Stimulated activated memory B cell treated with anti-CD40 and anti-IgM and Interleukin-4, amounts not matched to agents 10 μg/mL and 1 μg/mL and 100 μg/mL, for 72 hours (primary cell): ENCODE results near the gene TUBGCP5.

Experiments
- ATAC-seq: fragments of 150-1000 bp; cut with Tn5 transposase; 2 replicates; pipeline ENCODE4 v1.10.0; 2021
- H3K27ac Mint-ChIP-seq: one replicate; pipeline ENCODE4 v1.8.0; 2022; ENCODE audit warnings: mild to moderate bottlenecking, mixed read lengths
- H3K27me3 Mint-ChIP-seq: one replicate; pipeline ENCODE4 v1.8.0; 2022; ENCODE audit warnings: mixed read lengths
- H3K36me3 Mint-ChIP-seq: one replicate; pipeline ENCODE4 v1.8.0; 2022; ENCODE audit warnings: mixed read lengths
- H3K4me1 Mint-ChIP-seq: one replicate; pipeline ENCODE4 v1.8.0; 2022; ENCODE audit warnings: mixed read lengths
- H3K4me3 Mint-ChIP-seq: one replicate; pipeline ENCODE4 v1.8.0; 2022; ENCODE audit warnings: mild to moderate bottlenecking, moderate library complexity, mixed read lengths
- H3K9me3 Mint-ChIP-seq: one replicate; pipeline ENCODE4 v1.8.0; 2022; ENCODE audit warnings: mixed read lengths

TUBGCP5 gene

DNA sequence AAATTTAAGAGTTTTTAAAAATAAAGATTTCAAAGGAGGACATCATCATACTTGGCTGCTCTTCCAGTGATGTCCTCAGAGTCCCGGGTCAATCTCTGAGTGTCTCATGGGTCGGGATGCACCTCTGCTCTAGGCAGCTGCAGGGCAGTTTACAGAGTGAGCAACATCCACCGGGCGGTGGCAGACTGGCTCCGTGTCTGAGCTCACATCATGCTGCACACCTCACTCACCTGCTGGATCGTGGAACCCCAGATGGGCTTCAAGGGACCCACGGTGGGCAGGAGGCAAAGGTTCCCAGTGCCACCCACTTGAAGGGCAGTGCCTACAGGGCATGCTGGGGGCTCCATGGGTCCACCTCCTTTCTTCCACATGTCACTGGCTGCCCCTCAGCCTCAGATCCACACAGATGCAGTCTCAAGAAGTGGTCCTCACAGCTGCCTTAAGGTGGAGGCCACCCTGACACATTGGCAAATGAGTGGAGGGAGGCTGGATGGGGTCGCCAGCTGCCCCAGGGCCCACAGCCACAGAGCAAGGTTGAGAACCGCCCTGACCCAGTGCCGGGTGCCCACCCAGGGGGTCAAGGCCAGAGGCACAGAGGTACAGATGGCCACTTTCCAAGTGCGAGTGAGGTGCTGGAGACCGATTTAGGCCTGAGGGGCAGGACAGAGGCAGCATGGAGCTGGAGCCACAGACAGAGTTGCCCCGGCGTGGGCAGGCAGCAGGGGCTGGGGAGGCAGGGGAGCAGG is 84.4 kb downstream of the TUBGCP5 start:
- peaks cover 27% of the 10 kb centered on the region for H3K4me1 Mint-ChIP-seq
- peaks cover 4% of the 10 kb centered on the region for H3K36me3 Mint-ChIP-seq
- H3K27ac Mint-ChIP-seq, result no peak overlapping the region
- no peak for ATAC-seq
- no peaks in the 10 kb centered on the region for H3K9me3 Mint-ChIP-seq
- no peak overlapping the region for H3K4me3 Mint-ChIP-seq
- peaks cover 12% of the 10 kb centered on the region for H3K27me3 Mint-ChIP-seq

DNA sequence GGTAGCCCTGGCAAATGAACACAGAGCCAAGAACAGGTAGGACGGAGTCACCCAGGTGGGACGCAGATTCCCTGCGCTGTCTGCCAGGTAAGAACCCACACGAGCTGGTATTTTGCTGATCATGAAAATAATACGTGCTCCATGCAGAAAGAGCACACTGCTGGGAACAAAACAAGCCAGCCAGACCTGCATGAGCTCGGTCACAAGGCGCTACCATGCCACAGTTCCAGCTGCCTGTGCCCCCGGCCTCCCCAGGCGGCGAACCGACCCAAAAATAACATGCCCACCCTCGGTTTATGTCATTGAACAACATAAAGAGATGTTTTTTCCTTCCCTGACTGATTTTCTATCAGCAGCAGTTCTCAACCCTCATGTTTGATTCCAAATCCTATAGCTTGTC is 85.0 kb downstream of the TUBGCP5 start:
- Mint-ChIP-seq H3K9me3 (no peaks in the 10 kb centered on the region), H3K27ac (no peak overlapping the region), H3K4me1 (peaks cover 21% of the 10 kb centered on the region), H3K4me3 (no peak overlapping the region), H3K36me3 (peaks cover 4% of the 10 kb centered on the region), H3K27me3 (peaks cover 6% of the 10 kb centered on the region)
- no peak for ATAC-seq

DNA sequence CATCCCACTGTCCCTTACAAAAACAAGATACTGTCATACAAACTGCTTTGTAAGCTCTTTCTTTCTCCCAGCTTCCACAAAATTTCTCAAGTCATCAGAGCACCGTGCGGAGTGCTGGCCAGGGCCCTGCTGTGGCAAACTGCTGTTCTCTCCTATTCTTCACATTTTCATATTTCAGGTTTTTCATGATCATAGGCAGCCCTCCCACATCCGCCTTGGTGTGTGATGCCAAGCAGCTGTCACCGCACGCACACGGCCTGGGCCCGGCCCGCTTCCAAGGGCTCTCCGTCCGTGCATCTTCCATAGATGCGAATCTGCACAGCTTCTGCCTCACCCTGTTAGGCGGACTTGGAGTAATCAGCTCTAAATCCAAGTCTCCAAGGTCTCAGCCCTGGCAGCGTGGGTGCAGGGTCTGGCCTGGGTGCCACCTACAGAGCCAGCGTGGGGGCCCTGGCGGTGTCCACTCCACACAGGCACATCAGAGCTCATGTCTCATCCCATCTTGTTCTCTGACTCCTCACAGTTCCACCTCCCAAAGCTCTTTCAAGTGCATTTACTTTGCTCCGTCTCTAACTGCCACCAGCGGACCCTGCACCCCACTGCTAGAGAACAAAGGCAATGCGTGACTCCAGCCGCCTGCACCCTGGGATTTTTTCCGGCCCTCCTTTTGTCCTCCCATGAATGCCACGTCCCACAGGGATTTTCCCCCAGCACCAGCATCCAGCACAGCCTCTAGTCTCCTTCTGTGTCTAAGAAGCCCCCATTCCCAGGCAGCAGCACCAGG is 86.4 kb downstream of the TUBGCP5 start:
- ATAC-seq, result no peak
- peaks cover 22% of the 10 kb centered on the region for H3K4me1 Mint-ChIP-seq
- H3K9me3 Mint-ChIP-seq, result no peaks in the 10 kb centered on the region
- no peak overlapping the region for H3K4me3 Mint-ChIP-seq
- H3K36me3 Mint-ChIP-seq, result peaks cover 4% of the 10 kb centered on the region
- no peaks in the 10 kb centered on the region for H3K27me3 Mint-ChIP-seq
- no peak overlapping the region for H3K27ac Mint-ChIP-seq

DNA sequence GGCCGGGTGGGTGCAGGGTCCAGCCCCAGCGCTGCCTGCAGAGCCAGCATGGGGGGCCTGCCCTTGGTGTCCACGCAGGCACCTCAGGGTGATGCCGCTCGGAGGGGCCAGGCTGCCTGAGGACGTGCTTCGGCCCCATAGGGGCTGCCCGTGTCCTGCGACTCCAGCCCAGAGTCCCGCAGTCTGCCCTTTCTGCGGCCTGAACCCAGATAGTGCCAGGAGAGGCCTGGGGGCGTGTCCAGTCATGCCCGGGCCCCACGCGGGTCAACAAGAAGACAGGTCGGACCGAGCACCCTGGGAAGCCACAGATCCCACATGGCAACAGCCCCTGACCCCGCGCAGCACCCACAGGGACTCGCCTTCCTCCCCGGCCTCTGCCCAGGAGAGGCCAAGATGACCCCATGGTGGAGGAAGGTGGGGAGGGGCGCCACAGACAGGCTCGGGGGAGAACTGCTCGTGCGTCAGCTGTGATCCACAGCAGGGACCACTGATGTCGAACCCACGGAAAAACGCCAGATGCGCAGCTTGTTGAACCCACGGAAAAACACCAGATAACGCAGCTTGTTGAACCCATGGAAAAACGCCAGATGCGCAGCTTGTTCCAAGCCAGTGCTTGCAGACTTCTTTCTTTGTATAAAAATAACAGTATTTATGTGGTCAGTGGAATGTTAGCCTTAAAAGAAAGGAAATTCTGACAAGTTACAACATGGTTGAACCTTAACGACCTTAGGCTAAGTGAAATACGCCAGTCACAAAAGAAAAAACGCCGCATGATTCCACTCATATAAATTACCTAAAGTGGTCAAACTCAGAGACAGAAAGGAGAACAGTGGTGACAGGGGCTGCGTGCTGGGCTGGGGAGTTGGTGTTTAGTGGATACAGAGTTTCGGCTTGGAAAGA is 87.7 kb downstream of the TUBGCP5 start:
- Mint-ChIP-seq H3K4me1 (peaks cover 27% of the 10 kb centered on the region), H3K36me3 (peaks cover 8% of the 10 kb centered on the region), H3K4me3 (no peak overlapping the region), H3K9me3 (no peaks in the 10 kb centered on the region), H3K27me3 (no peaks in the 10 kb centered on the region), H3K27ac (no peak overlapping the region)
- no peak for ATAC-seq

DNA sequence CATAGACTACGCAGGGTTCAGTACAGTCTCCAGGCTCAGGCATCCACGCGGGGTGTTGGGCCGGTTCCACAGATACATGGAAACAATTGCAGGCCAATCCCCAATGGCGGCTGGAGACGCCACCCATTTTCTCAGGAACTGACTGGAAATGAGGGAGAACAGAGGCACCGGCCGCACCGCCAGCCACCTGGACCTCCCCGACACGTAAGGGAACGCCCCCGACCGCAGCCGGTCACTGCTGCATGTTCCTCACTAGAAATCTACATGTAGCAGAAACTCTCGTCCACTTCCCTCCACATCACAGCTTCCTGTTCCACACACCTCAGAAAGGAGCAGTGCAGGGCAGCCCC is 88.4 kb downstream of the TUBGCP5 start:
- Mint-ChIP-seq H3K27me3 (no peaks in the 10 kb centered on the region), H3K4me1 (peaks cover 21% of the 10 kb centered on the region), H3K36me3 (peaks cover 14% of the 10 kb centered on the region), H3K27ac (no peak overlapping the region), H3K4me3 (no peak overlapping the region), H3K9me3 (no peaks in the 10 kb centered on the region)
- no peak for ATAC-seq

DNA sequence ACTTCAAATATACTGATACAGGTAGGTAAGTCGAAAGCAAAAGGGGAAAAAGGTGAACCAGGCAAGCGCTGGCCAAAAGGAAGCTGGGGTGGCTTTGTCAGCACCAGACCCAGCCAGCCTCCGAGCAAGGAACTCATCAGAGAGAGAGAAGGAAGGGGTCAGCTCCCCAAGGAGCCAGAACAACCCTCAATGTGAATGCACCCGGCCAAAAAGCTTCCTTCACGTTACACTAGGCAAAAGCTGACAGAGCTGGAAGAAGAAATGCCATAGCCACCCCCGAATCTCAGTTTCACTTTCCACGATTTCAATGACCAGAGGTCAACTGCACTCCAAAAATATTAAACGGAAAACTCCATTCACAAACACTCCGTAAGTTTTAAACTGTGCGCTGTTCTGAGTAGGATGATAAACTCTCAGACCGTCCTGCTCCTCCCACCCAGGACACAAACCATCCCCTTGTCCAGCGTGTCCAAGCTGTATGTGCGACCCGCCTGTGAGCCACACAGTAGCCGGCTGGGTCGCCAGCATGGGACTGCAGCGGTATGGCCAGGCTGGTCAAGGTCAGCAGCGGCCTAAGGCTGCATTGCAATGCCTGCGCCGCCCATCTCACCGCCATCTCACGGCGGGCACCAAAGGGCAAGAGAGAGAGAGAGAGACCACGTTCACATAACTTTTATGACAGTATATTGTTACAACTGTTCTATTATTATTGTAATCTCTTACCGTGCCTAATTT is 88.9 kb downstream of the TUBGCP5 start:
- no peak overlapping the region for H3K4me3 Mint-ChIP-seq

More for the DNA sequence above, 88.9 kb downstream of the TUBGCP5 start:
- H3K27ac Mint-ChIP-seq, result no peak overlapping the region
- no peaks in the 10 kb centered on the region for H3K9me3 Mint-ChIP-seq
- ATAC-seq, result no peak
- peaks cover 17% of the 10 kb centered on the region for H3K36me3 Mint-ChIP-seq
- no peaks in the 10 kb centered on the region for H3K27me3 Mint-ChIP-seq
- H3K4me1 Mint-ChIP-seq, result peaks cover 18% of the 10 kb centered on the region
